Urothelium cell line (cell line): Measurements from ENCODE around the gene TAS1R1.

Experiments
- DNase-seq: peaks from one replicate; pipeline ENCODE4 v3.0.0; 2011; ENCODE audit warnings: low spot score, mixed read lengths
- FAIRE-seq: peaks from 2 replicates; lab custom pipeline; 2011; peaks lifted over from hg19 to GRCh38; lab: Jason Lieb, UNC

Gene TAS1R1

GRCh38 chr1:6554907-6555778, at the start of gene TAS1R1:
TSS of gene TAS1R1 (plus strand) at chr1:6555307. CDS start at chr1:6555374, 67 bp downstream.
- DNase-seq (no peak), FAIRE-seq (no peak)

- FAIRE-seq, result no peak
- DNase-seq, result no peak
Observed at GRCh38 chr1:6505367-6506209, 49.5 kb upstream of the TAS1R1 start.

- no peak for FAIRE-seq
Observed at GRCh38 chr1:6506210-6507036, 48.7 kb upstream of the TAS1R1 start.

DNA sequence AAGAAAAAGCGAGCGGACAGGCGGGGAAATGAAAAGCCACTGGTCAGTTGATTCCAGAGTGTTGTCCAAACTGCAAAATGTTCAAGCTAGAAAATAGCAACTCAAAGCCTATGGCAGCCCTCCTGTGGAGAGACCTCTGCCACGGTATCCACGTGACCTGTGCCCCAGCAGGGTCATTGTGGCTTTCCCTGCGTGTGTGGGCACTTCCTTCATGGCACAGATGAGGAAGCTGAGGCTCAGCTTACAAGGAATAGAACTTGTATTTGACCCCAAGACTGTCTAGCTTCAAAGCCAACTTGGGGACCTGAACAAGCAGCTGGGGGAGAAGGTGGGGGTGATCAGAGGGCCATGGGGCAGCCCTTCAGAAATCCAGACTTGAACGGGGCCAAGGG, 48.1 kb upstream of the TAS1R1 start:
- FAIRE-seq, result no peak
- no peak for DNase-seq

More at GRCh38 chr1:6506210-6507036, 48.7 kb upstream of the TAS1R1 start:
- no peak for DNase-seq

GRCh38 chr1:6507461-6507911, 47.6 kb upstream of the TAS1R1 start:
- no peak for FAIRE-seq
- DNase-seq, result no peak

DNA sequence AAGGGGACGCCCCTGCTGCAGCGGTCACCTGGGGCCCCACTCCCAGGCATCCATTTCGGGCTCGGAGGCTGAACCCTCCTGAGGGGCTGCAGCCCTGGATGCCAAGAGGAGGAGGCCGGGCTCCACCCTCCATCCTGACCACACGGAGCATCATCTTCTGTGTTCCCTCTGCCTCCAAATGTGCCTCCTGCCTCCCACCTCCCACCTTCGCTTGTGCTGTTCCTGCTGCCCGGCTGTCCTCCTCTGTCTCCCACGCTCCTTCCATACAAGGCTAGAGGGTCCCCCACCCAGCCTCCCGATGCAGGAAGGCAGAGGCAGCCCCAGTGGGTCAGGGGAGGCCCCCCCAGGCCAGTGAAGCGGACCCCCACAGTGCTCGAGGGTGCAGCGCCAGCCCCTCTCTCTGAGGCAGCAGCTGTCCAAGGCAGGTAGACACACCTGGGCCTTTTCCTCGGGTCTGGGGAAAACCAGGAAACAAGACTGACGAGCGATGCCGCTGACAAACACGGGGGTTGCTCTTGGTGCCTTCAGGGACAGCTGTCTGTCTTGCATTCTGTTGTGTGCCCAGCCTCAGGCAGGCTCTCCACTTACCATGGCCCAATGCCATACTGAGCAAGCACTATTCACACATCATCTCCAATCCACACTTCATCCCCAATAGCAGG, 46.8 kb upstream of the TAS1R1 start:
- DNase-seq (no peak), FAIRE-seq (no peak)

- FAIRE-seq, result no peak
- DNase-seq, result no peak
Observed at GRCh38 chr1:6508816-6509189, 46.3 kb upstream of the TAS1R1 start.

DNA sequence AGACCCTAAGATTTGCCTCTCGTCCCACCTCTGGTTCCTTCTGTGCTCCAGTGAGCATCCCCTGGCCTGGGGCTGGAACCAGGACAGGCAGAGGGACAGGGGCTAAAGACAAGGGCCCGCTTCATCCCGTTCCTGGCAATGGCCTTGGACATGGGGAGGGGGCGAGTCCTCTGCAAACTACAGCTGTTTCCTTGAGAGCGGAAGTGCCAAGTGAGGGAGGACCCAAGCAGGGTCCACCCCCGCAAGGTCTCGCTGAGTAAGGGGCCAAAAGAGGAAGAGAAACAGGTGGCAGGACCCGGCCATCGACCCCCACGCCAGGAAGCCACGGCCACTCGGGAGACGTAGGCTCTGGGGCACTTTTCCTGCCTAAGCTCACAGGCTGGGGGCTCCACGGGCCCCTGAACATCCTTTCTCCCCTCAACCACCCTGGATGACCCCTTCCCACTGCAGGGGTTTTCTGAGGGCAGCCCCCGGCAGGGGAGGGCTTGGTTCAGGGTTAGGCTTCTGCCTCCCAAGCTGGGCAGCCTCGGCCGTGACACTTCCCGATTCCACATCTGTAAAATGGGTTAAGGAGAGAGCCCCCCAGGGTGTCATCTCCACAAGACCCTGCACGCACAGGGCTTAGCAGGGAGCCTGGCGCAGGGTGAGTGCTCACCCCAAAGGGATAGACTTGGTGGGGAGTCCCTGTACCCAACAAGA, 45.7 kb upstream of the TAS1R1 start:
- FAIRE-seq (no peak), DNase-seq (no peak)

DNA sequence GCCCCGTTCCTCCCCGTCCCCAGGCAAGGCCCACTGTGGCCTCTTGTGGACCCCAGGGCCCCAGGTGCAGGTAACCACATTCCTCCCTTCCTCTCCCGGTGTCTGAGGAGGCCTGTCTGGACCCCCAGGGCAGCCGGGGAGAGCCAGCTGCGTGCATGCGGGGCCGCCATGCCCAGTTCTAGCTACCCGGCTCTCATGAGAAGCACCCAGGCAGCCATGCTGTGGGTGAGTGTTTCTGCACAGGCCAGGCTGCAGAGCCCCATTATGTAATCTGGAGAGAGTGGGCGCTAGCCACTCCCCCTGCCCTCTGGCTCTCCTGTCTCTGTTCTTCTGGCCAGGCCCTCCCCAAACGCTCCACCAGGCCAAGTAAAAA, 45.2 kb upstream of the TAS1R1 start:
- no peak for FAIRE-seq
- no peak for DNase-seq

DNA sequence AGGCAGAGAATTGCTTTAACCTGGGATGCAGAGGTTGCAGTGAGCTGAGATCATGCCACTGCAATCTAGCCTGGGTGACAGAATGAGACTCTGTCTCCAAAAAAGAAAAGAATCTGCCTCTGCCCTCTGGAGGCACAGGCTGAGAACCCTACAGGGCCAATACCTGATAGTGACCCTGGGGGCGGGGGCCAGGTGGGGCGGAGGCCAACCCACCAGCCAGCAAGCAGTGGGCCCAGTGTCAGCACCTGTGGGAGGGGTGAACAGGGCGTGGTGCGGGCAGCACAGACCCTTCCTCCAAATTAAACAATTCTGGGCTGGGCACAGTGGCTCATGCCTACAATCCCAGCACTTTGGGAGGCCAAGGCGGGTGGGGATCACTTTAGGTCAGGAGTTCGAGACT, 44.6 kb upstream of the TAS1R1 start:
- no peak for FAIRE-seq
- DNase-seq, result no peak

DNA sequence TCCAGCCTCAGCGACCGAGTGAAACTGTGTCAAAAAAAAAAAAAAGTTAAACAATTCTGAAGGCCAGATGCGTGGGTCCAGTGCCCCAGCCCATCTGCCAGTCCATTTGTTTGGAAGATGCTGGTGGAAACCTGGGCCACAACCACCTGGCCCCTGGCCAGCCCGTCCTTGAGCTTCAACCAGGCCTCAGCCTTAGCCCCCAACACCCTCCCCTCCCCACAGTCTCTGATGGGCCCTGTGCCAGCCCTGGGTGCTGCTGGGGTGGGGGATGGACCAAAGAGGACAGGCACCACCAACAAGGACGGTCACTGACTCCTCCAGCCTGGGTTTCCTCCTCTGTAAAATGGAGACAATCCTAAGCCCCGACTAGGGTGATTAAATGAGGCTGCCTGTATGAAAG, 44.1 kb upstream of the TAS1R1 start:
- FAIRE-seq, result no peak
- DNase-seq, result no peak

GRCh38 chr1:6511561-6512244, 43.4 kb upstream of the TAS1R1 start:
- no peak for FAIRE-seq

GRCh38 chr1:6512245-6512907, 42.7 kb upstream of the TAS1R1 start:
- FAIRE-seq, result no peak

More at GRCh38 chr1:6511561-6512244, 43.4 kb upstream of the TAS1R1 start:
- no peak for DNase-seq

GRCh38 chr1:6512908-6513280, 42.2 kb upstream of the TAS1R1 start:
- no peak for FAIRE-seq
- no peak for DNase-seq

More at GRCh38 chr1:6512245-6512907, 42.7 kb upstream of the TAS1R1 start:
- DNase-seq, result no peak

- DNase-seq (no peak), FAIRE-seq (no peak)
Observed at GRCh38 chr1:6513320-6513801, 41.7 kb upstream of the TAS1R1 start.

- DNase-seq (no peak), FAIRE-seq (no peak)
Observed at GRCh38 chr1:6515771-6516170, 39.3 kb upstream of the TAS1R1 start.

DNA sequence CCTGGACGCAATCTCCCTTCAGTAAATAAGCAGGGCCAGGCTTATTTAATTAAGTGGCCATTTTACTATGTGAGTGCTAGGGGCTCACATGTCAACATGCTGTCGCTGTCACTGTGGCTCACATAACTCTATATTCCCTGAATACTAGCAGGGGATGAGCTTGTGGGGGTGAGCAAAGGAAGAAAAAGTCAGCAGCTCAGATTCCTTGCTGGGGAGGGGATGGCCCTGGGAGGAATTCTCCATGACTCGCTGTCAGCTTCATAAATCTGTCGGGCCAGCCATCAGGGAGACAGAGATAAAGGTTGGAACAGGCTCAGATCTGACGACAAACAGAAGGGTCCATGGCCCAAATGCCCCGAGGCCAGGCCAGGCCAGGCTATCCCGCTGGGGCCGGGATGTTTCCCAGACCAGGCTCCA, 37.7 kb upstream of the TAS1R1 start:
- no peak for FAIRE-seq
- DNase-seq, result no peak

- FAIRE-seq, result no peak
- DNase-seq, result no peak
Observed at GRCh38 chr1:6519491-6519934, 35.6 kb upstream of the TAS1R1 start.
